ENCODE measurements around the gene DCUN1D3.

DNA sequence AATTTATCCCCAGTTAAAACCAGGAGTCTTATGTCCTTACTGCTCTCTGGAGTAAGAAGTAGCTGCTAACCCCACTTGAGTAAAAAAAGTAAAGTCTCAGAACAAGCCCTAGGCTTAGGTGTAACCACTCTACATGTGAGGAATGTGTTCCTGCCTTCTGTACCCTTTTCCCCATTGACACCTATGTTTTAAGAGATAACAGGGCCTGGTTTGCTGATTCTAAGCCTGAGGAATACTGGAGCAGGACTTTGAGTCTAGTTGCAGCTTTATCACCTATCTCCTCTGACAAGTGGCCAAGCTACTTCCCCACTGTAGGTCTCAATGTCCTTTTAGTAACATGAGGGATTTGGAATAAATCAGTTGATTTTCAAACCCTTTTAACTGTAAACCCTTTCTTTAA, 53.6 kb downstream of the DCUN1D3 start:
- TF ChIP-seq, protein P1, sequence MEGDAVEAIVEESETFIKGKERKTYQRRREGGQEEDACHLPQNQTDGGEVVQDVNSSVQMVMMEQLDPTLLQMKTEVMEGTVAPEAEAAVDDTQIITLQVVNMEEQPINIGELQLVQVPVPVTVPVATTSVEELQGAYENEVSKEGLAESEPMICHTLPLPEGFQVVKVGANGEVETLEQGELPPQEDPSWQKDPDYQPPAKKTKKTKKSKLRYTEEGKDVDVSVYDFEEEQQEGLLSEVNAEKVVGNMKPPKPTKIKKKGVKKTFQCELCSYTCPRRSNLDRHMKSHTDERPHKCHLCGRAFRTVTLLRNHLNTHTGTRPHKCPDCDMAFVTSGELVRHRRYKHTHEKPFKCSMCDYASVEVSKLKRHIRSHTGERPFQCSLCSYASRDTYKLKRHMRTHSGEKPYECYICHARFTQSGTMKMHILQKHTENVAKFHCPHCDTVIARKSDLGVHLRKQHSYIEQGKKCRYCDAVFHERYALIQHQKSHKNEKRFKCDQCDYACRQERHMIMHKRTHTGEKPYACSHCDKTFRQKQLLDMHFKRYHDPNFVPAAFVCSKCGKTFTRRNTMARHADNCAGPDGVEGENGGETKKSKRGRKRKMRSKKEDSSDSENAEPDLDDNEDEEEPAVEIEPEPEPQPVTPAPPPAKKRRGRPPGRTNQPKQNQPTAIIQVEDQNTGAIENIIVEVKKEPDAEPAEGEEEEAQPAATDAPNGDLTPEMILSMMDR (IDR thresholded peaks at IDR 0.05; ENCODE audit: extremely low read depth in 1 of 2, insufficient read depth in 1 of 2, low read depth in 1 of 2, low read length in 2 of 2) = no peak
- TF ChIP-seq EZH2 (IDR thresholded peaks at IDR 0.05; ENCODE audit: borderline replicate concordance, low read depth, low read length, severe bottlenecking) (no peak), POLR2A (IDR thresholded peaks at IDR 0.05; ENCODE audit: low read depth, low read length) (no peak)

Measured in endothelial cell of umbilical vein (primary cell).